Cardiac muscle cell (in vitro differentiated cells and primary cell): Measurements from ENCODE around the gene PCMTD2. TPM values are rescaled to one million over a fixed set of nuclear protein-coding genes. Genes with fewer than 3 reads are reported as not detected.

Source experiments
- DNase-seq, 2 donors: peaks; one replicate each; pipeline versions ENCODE4 v3.0.0 to v3.0.0-alpha.2; 2010 to 2017; ENCODE audit warnings: low read depth in 1 of 2, low spot score in 1 of 2
- H3K27ac ChIP-seq: fragments of 200-600 bp; sonication (generic); 2 replicates; pipeline ENCODE4 v1.5.1; 2016
- H3K27me3 ChIP-seq: fragments of 200-600 bp; sonication (generic); 2 replicates; pipeline ENCODE4 v1.6.0; 2016; ENCODE audit warnings: control low read depth
- H3K36me3 ChIP-seq: fragments of 200-600 bp; sonication (generic); 2 replicates; pipeline ENCODE4 v1.5.1; 2016; ENCODE audit warnings: control low read depth
- H3K4me1 ChIP-seq: fragments of 200-600 bp; sonication (generic); 2 replicates; pipeline ENCODE4 v1.8.1; 2017; ENCODE audit warnings: low read depth, mild to moderate bottlenecking, mixed run types
- H3K4me3 ChIP-seq: fragments of 200-600 bp; sonication (generic); 2 replicates; pipeline ENCODE4 v1.5.1; 2016; ENCODE audit warnings: mild to moderate bottlenecking
- H3K9me3 ChIP-seq: fragments of 200-600 bp; sonication (generic); 2 replicates; pipeline ENCODE4 v1.5.1; 2017; ENCODE audit warnings: low read depth, mild to moderate bottlenecking, control low read depth
- polyA plus RNA-seq: library from polyadenylated mRNA; unstranded; fragments of >200 nt; fragmentation: Nextera tagmentation; extraction: Ambion mirVana; gene quantifications from 2 replicates; pipeline ENCODE4 v1.2.1, GENCODE V29; 2016
- total RNA-seq: library from RNA; depleted of rRNA; stranded (reverse); fragments of >200 nt; gene quantifications from 2 replicates; pipeline ENCODE4 v1.2.3, GENCODE V29; 2016
- TF ChIP-seq, protein P1 (sequence below): IDR thresholded peaks from 2 replicates; pipeline ENCODE4 v1.5.1; 2012; ENCODE audit warnings: low read depth, mild to moderate bottlenecking, low read length

Gene PCMTD2
- total and polyA plus RNA-seq, 2 experiments from 2014 or later: 50.4 to 186 TPM

- TF ChIP-seq, protein P1, sequence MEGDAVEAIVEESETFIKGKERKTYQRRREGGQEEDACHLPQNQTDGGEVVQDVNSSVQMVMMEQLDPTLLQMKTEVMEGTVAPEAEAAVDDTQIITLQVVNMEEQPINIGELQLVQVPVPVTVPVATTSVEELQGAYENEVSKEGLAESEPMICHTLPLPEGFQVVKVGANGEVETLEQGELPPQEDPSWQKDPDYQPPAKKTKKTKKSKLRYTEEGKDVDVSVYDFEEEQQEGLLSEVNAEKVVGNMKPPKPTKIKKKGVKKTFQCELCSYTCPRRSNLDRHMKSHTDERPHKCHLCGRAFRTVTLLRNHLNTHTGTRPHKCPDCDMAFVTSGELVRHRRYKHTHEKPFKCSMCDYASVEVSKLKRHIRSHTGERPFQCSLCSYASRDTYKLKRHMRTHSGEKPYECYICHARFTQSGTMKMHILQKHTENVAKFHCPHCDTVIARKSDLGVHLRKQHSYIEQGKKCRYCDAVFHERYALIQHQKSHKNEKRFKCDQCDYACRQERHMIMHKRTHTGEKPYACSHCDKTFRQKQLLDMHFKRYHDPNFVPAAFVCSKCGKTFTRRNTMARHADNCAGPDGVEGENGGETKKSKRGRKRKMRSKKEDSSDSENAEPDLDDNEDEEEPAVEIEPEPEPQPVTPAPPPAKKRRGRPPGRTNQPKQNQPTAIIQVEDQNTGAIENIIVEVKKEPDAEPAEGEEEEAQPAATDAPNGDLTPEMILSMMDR: no peak
- Histone ChIP-seq H3K27me3 (no peaks in the 10 kb centered on the region), H3K4me1 (no peaks in the 10 kb centered on the region), H3K36me3 (no peaks in the 10 kb centered on the region), H3K4me3 (no peak overlapping the region), H3K9me3 (no peaks in the 10 kb centered on the region), H3K27ac (no peak overlapping the region)
- DNase-seq: no peak
Measured at GRCh38 chr20:64242797-64243475, 12.6 kb upstream of the PCMTD2 start.

- H3K9me3 ChIP-seq: no peaks in the 10 kb centered on the region
- no peaks in the 10 kb centered on the region for H3K36me3 ChIP-seq
- no peaks in the 10 kb centered on the region for H3K4me1 ChIP-seq
- H3K27ac ChIP-seq: no peak overlapping the region
- H3K4me3 ChIP-seq: no peak overlapping the region
- DNase-seq: no peak
- TF ChIP-seq, protein P1: no peak
- no peaks in the 10 kb centered on the region for H3K27me3 ChIP-seq
Measured at GRCh38 chr20:64244281-64244805, 11.2 kb upstream of the PCMTD2 start.

- TF ChIP-seq, protein P1: no peak
- Histone ChIP-seq H3K4me3 (no peak overlapping the region), H3K27me3 (peaks cover under 1% of the 10 kb centered on the region), H3K4me1 (no peaks in the 10 kb centered on the region), H3K27ac (no peak overlapping the region), H3K36me3 (no peaks in the 10 kb centered on the region), H3K9me3 (no peaks in the 10 kb centered on the region)
- no peak for DNase-seq
Measured at GRCh38 chr20:64244870-64245603, 10.5 kb upstream of the PCMTD2 start.

GRCh38 chr20:64245746-64246595 lies 9.6 kb upstream of the PCMTD2 start:
- Histone ChIP-seq H3K27me3 (peaks cover 9% of the 10 kb centered on the region), H3K4me3 (no peak overlapping the region), H3K36me3 (no peaks in the 10 kb centered on the region), H3K4me1 (no peaks in the 10 kb centered on the region), H3K27ac (no peak overlapping the region), H3K9me3 (no peaks in the 10 kb centered on the region)
- no peak for DNase-seq
- TF ChIP-seq, protein P1: no peak

DNA sequence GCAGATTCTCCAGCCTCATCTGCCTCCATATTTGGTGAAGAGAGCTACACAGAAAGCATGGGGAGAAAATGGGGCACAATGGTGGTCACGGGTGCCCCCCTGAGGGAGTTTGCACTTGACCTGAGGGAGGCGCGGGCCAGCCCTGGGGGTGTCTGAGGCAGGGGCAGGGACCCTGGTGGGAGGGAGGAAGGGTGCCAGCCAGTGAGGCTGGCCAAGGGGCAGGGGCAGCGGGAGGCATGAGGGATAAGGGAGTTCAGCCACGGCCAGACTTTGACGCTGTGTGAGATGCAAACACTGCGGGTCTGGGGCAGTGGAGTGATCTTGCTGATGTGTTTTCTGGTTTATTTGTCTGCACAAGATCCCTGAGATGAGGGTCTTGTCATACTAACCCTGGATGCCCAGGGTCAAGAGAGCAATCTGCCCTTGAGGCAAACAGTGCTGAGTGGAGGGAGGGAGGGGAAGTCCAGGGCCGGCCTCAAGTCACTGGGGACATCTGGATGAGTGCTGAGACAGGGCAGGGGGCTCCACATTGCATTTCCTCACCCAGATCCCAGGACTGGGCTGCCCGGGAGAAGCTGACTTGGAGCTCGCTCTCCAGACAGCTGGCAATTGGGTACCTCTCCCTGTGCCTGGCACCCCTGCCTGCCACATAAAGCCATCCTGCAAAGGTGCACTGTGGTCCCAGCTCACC lies 8.8 kb upstream of the PCMTD2 start:
- Histone ChIP-seq H3K36me3 (no peaks in the 10 kb centered on the region), H3K9me3 (no peaks in the 10 kb centered on the region), H3K4me1 (no peaks in the 10 kb centered on the region), H3K27ac (no peak overlapping the region), H3K27me3 (peaks cover 14% of the 10 kb centered on the region), H3K4me3 (no peak overlapping the region)
- TF ChIP-seq, protein P1: no peak
- no peak for DNase-seq
